HUES48 (cell line): ENCODE measurements around the gene SERINC5.

Experiments
- H3K27ac ChIP-seq: one replicate; pipeline ENCODE4 v1.7.0; 2013; ENCODE audit warnings: low read depth, low read length, inconsistent platforms
- H3K27me3 ChIP-seq: 2 replicates; pipeline ENCODE4 v1.6.1; 2013; ENCODE audit warnings: mild to moderate bottlenecking, low read length; ENCODE audit not compliant: control insufficient read depth, insufficient read depth
- H3K36me3 ChIP-seq: 2 replicates; pipeline ENCODE4 v1.6.1; 2013; ENCODE audit warnings: low read length; ENCODE audit not compliant: control insufficient read depth, insufficient read depth
- H3K4me1 ChIP-seq: 2 replicates; pipeline ENCODE4 v1.6.1; 2013; ENCODE audit warnings: mild to moderate bottlenecking, low read length; ENCODE audit not compliant: control insufficient read depth, insufficient read depth
- H3K4me3 ChIP-seq: 2 replicates; pipeline ENCODE4 v1.5.1; 2013; ENCODE audit warnings: mild to moderate bottlenecking, low read depth, low read length
- H3K9ac ChIP-seq: 2 replicates; pipeline ENCODE4 v1.6.1; 2013; ENCODE audit warnings: mild to moderate bottlenecking, low read depth, low read length, moderate library complexity
- H3K9me3 ChIP-seq: 2 replicates; pipeline ENCODE4 v1.6.1; 2013; ENCODE audit warnings: low read length; ENCODE audit not compliant: control insufficient read depth, insufficient read depth

The SERINC5 gene

DNA sequence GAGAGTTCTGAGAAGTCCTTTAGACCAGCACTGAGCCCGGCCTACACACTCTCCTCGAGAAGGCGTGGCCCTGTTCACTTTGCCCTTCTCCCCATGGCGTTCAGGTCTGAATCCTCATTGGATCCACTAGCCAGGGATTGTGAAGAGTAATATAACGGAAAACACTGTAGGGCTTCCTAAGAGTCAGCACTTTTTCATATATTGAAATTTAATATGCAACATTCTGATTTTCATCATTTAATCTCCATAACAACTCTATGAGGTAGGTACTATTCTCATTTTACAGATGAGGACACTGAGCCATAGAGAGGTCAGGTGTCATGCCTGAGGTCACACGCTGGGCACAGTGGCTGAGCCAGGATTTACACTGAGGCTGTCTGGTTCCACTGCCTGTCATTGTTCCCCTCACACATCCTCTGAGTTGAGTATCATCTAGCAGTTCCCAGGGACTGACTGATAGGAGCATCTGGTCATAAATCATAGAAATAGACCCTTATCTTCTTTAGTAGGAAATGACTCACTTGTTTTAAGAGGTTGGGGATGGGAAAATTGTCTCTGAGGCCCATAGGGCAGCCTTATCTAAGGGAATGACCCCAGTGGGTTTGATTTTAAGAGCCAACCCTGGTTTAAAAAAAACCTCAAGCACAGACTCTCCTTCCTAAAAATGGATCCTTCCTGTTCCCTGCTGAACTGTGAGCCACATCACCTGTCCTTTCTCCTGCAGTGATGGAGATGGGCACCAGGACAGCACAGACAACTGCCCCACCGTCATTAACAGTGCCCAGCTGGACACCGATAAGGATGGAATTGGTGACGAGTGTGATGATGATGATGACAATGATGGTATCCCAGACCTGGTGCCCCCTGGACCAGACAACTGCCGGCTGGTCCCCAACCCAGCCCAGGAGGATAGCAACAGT lies 179.5 kb downstream of the SERINC5 start:
- Histone ChIP-seq H3K9me3 (no peaks in the 10 kb centered on the region), H3K27ac (no peak overlapping the region), H3K4me1 (no peaks in the 10 kb centered on the region), H3K27me3 (no peaks in the 10 kb centered on the region), H3K4me3 (no peak overlapping the region), H3K9ac (no peak overlapping the region), H3K36me3 (no peaks in the 10 kb centered on the region)

GRCh38 chr5:80072103-80073073 lies 183.5 kb downstream of the SERINC5 start:
- Histone ChIP-seq H3K27me3 (no peaks in the 10 kb centered on the region), H3K36me3 (no peaks in the 10 kb centered on the region), H3K4me1 (peaks cover 6% of the 10 kb centered on the region; the same call in 1 of the 2 replicates), H3K9ac (no peak overlapping the region), H3K27ac (no peak overlapping the region), H3K4me3 (no peak overlapping the region), H3K9me3 (no peaks in the 10 kb centered on the region)

DNA sequence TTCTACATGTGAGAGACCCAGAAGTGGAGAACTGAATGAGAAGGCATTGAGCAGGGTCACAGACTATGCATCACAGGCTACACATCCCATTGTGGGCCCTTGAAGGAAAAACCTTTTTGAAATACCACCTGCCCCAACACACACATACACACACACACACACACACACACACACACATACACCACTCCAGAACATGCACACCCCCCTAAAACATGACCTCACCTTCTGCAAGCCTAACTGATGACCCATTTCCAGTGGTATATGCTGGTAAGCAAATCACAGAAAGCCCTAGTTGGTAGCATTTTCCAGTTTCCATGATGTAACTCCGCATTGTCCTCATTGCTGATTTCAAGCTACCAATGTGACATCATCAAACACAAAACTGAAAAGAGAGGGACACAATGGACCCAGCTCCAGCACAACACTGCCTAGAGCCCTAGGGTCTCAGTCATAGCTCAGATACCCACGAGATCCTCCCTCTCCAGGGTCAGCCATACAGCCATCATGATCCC lies 184.3 kb downstream of the SERINC5 start:
- Histone ChIP-seq H3K9ac (no peak overlapping the region), H3K4me3 (no peak overlapping the region), H3K27ac (no peak overlapping the region), H3K9me3 (no peaks in the 10 kb centered on the region), H3K36me3 (no peaks in the 10 kb centered on the region), H3K27me3 (no peaks in the 10 kb centered on the region), H3K4me1 (peaks cover 6% of the 10 kb centered on the region; the same call in 1 of the 2 replicates)

GRCh38 chr5:80070338-80071056 lies 185.4 kb downstream of the SERINC5 start:
- Histone ChIP-seq H3K27me3 (no peaks in the 10 kb centered on the region), H3K9ac (no peak overlapping the region), H3K9me3 (no peaks in the 10 kb centered on the region), H3K4me1 (peaks cover 6% of the 10 kb centered on the region; the same call in 1 of the 2 replicates), H3K4me3 (no peak overlapping the region), H3K36me3 (no peaks in the 10 kb centered on the region), H3K27ac (no peak overlapping the region)

DNA sequence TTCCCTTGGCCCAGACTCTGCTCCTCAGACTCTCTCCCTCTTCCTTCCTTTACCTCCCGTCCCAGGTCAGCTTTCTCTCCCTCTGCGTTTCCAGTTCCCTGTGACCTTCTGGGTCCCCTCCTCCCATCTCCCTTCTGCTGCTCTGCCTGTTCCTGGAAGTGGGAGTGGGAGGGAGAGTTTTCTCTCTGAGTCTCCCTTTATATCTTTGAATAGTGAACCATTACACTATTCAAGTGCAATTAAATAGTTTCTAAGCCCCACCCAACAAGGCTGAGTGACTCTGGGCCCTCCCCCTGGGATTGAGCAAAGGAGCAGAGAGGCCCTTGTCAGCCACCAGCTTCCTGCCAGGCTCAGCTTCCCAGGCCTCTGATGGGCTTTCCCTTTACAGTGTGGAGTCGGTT lies 185.9 kb downstream of the SERINC5 start:
- no peaks in the 10 kb centered on the region for H3K27me3 ChIP-seq
- H3K9ac ChIP-seq, result no peak overlapping the region
- H3K9me3 ChIP-seq, result no peaks in the 10 kb centered on the region
- H3K27ac ChIP-seq, result no peak overlapping the region
- peaks cover 9% of the 10 kb centered on the region for H3K4me1 ChIP-seq
- H3K4me3 ChIP-seq, result no peak overlapping the region
- no peaks in the 10 kb centered on the region for H3K36me3 ChIP-seq

- no peak overlapping the region for H3K9ac ChIP-seq
- no peak overlapping the region for H3K27ac ChIP-seq
- no peak overlapping the region for H3K4me3 ChIP-seq
Measured at GRCh38 chr5:80069251-80069800, 186.5 kb downstream of the SERINC5 start.

GRCh38 chr5:80068775-80069174 lies 187.1 kb downstream of the SERINC5 start:
- Histone ChIP-seq H3K4me3 (no peak overlapping the region), H3K9ac (no peak overlapping the region), H3K27ac (no peak overlapping the region)

More at GRCh38 chr5:80069251-80069800, 186.5 kb downstream of the SERINC5 start:
- Histone ChIP-seq H3K36me3 (no peaks in the 10 kb centered on the region), H3K9me3 (no peaks in the 10 kb centered on the region), H3K4me1 (peaks cover 13% of the 10 kb centered on the region), H3K27me3 (no peaks in the 10 kb centered on the region)

GRCh38 chr5:80068246-80068636 lies 187.6 kb downstream of the SERINC5 start:
- Histone ChIP-seq H3K36me3 (no peaks in the 10 kb centered on the region), H3K9ac (no peak overlapping the region), H3K27ac (no peak overlapping the region), H3K27me3 (no peaks in the 10 kb centered on the region), H3K4me3 (no peak overlapping the region), H3K9me3 (no peaks in the 10 kb centered on the region), H3K4me1 (peaks cover 13% of the 10 kb centered on the region)

More at GRCh38 chr5:80068775-80069174, 187.1 kb downstream of the SERINC5 start:
- Histone ChIP-seq H3K36me3 (no peaks in the 10 kb centered on the region), H3K27me3 (no peaks in the 10 kb centered on the region), H3K4me1 (peaks cover 13% of the 10 kb centered on the region), H3K9me3 (no peaks in the 10 kb centered on the region)

DNA sequence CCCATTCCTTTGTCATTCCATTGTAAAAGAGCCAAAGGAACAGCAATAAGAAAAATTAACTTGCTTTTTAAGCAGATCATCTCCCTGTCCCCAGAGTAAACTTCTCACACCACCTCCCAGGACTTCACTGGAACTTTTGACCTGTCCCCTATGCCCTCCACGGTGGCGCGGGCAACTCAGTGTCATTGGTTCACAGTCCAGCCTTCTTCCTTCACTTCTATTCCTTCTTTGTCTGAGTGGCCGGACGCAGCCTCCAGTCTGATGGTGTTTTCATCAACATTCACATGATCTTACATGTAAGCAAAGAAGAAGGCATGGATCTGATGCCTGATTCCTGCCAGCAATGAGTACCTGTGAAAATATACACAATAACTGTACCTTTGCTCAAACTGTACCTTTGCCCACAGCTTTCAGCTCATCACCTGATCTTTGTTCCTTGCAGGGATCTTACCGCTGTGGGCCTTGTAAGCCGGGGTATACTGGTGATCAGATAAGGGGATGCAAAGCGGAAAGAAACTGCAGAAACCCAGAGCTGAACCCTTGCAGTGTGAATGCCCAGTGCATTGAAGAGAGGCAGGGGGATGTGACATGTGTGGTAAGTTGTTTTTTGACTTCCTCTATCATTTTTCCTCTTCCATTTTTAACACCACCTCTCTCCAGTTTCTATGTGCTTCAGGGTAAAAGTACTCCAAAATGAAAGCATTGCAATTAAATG lies 188.2 kb downstream of the SERINC5 start:
- H3K36me3 ChIP-seq, result no peaks in the 10 kb centered on the region
- no peaks in the 10 kb centered on the region for H3K27me3 ChIP-seq
- H3K4me1 ChIP-seq, result peaks cover 13% of the 10 kb centered on the region
- no peak overlapping the region for H3K4me3 ChIP-seq
- no peaks in the 10 kb centered on the region for H3K9me3 ChIP-seq
- no peak overlapping the region for H3K9ac ChIP-seq
- no peak overlapping the region for H3K27ac ChIP-seq
